Measurements from ENCODE around the gene RBM4B. TPM values are rescaled to one million over a fixed set of nuclear protein-coding genes. Genes with fewer than 3 reads are reported as not detected.

Gene RBM4B
- total RNA-seq, 1 experiment from 2014 or later, result 14.1 TPM

DNA sequence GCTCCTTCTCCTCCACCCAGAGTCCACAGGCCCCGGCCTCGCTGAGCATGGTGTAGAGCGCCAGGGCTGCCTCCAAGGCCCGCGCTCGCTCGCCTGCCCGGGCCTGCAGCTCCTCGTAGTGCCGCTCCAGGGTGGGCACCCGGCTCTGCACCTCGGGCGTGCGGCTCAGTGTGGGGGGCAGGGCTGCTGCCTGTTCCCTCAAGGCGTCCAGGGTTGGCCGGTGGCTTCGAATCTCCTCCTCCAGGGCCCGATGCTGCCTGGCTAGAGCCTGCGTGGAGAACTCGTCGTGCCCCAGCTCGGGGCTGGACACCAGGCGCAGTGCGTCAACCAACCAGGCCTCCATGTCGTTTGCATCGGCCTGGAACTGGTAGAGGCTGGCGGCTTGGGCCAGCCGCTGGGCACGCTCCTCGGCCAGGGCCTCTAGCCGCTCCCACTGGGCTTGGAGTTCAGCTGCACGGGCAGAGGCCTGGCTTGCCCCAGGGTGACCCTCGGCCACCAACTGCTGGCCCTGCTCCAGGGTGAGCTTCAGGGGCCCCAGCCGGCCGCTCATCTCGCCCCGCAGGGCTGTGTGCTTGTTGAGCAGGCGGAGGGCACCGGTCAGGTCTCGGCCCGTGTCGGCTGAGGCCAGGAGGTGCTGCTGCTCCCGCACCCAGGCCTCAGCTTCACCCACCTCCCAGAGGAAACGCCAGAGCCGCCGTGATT is 27.1 kb upstream of the RBM4B start:
- no peak for TF ChIP-seq NFE2L1 (CRISPR knock-in tag; IDR thresholded peaks at IDR 0.05)
- TF ChIP-seq, protein P1, sequence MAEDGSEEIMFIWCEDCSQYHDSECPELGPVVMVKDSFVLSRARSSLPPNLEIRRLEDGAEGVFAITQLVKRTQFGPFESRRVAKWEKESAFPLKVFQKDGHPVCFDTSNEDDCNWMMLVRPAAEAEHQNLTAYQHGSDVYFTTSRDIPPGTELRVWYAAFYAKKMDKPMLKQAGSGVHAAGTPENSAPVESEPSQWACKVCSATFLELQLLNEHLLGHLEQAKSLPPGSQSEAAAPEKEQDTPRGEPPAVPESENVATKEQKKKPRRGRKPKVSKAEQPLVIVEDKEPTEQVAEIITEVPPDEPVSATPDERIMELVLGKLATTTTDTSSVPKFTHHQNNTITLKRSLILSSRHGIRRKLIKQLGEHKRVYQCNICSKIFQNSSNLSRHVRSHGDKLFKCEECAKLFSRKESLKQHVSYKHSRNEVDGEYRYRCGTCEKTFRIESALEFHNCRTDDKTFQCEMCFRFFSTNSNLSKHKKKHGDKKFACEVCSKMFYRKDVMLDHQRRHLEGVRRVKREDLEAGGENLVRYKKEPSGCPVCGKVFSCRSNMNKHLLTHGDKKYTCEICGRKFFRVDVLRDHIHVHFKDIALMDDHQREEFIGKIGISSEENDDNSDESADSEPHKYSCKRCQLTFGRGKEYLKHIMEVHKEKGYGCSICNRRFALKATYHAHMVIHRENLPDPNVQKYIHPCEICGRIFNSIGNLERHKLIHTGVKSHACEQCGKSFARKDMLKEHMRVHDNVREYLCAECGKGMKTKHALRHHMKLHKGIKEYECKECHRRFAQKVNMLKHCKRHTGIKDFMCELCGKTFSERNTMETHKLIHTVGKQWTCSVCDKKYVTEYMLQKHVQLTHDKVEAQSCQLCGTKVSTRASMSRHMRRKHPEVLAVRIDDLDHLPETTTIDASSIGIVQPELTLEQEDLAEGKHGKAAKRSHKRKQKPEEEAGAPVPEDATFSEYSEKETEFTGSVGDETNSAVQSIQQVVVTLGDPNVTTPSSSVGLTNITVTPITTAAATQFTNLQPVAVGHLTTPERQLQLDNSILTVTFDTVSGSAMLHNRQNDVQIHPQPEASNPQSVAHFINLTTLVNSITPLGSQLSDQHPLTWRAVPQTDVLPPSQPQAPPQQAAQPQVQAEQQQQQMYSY (CRISPR knock-in tag; IDR thresholded peaks at IDR 0.05), result no peak
- TF ChIP-seq, protein P2, sequence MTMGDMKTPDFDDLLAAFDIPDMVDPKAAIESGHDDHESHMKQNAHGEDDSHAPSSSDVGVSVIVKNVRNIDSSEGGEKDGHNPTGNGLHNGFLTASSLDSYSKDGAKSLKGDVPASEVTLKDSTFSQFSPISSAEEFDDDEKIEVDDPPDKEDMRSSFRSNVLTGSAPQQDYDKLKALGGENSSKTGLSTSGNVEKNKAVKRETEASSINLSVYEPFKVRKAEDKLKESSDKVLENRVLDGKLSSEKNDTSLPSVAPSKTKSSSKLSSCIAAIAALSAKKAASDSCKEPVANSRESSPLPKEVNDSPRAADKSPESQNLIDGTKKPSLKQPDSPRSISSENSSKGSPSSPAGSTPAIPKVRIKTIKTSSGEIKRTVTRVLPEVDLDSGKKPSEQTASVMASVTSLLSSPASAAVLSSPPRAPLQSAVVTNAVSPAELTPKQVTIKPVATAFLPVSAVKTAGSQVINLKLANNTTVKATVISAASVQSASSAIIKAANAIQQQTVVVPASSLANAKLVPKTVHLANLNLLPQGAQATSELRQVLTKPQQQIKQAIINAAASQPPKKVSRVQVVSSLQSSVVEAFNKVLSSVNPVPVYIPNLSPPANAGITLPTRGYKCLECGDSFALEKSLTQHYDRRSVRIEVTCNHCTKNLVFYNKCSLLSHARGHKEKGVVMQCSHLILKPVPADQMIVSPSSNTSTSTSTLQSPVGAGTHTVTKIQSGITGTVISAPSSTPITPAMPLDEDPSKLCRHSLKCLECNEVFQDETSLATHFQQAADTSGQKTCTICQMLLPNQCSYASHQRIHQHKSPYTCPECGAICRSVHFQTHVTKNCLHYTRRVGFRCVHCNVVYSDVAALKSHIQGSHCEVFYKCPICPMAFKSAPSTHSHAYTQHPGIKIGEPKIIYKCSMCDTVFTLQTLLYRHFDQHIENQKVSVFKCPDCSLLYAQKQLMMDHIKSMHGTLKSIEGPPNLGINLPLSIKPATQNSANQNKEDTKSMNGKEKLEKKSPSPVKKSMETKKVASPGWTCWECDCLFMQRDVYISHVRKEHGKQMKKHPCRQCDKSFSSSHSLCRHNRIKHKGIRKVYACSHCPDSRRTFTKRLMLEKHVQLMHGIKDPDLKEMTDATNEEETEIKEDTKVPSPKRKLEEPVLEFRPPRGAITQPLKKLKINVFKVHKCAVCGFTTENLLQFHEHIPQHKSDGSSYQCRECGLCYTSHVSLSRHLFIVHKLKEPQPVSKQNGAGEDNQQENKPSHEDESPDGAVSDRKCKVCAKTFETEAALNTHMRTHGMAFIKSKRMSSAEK (CRISPR knock-in tag; IDR thresholded peaks at IDR 0.05; ENCODE audit: borderline replicate concordance), result no peak
- Mint-ChIP-seq H3K27ac (no peak overlapping the region), H3K36me3 (peaks cover 37% of the 10 kb centered on the region), H3K4me3 (no peak overlapping the region), H3K9me3 (no peaks in the 10 kb centered on the region), H3K4me1 (no peaks in the 10 kb centered on the region), H3K27me3 (ENCODE audit: low read depth) (no peaks in the 10 kb centered on the region)
- ChIA-PET CTCF (interaction anchor here (0.8 kb wide), 1 partner anchor 129 kb away, joined by 3 read pairs; no protein-coding TSS in a partner anchor), POLR2A (no interaction called here)
- ATAC-seq, result no peak
- DNase-seq (ENCODE audit: low spot score), result no peak

DNA sequence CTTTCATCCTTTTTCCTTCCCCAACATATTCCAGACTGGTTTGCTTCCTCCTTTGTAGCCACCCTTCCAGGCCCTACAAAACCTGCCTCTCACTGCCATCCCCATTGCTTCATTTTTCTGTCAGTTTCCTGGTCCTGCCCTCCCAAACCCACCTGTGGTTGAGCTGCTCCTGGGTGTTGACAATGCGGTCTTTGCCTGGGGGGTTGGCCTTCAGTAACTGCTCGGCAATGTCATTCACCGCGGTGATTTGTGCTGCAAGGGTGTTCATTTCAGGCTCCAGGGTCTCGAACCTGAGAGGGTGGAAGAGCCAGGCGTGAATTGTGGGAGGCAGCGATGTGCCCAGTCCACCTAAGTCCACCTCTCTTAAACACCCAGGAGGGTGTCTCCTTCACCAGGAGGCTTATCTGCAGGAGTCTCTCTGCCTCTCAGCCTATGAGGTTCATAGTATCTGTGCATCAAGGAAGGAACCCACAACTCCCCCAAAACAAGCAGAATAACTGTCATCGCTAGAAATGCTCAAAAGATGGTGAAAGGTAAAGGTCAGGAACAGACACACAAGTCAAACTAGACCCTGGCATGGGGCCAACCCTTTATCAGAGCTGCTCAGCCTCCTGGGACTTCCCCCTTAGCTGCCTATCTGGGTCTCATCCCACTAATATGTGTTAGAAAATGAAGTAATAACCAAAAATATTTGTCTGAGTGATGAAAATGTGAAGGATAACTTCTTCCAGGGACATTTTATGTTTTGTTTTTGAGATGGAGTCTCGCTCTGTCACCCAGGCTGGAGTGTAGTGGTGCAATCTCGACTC is 23.9 kb upstream of the RBM4B start:
- H3K4me3 Mint-ChIP-seq, result no peak overlapping the region
- ATAC-seq (no peak), DNase-seq (ENCODE audit: low spot score) (no peak)
- H3K27ac Mint-ChIP-seq, result no peak overlapping the region
- no peaks in the 10 kb centered on the region for H3K27me3 Mint-ChIP-seq (ENCODE audit: low read depth)
- POLR2A ChIA-PET, result interaction anchor here (0.6 kb wide), 1 partner anchor 1235 kb away, joined by 3 read pairs; no protein-coding TSS in a partner anchor
- no peaks in the 10 kb centered on the region for H3K4me1 Mint-ChIP-seq
- peaks cover 28% of the 10 kb centered on the region for H3K36me3 Mint-ChIP-seq
- CTCF ChIA-PET, result no interaction called here
- H3K9me3 Mint-ChIP-seq, result no peaks in the 10 kb centered on the region
- TF ChIP-seq GTF2I (CRISPR knock-in tag; conservative IDR thresholded peaks at IDR 0.05), result no peak
- no peak for TF ChIP-seq TEAD4 (CRISPR knock-in tag; IDR thresholded peaks at IDR 0.05)
- TF ChIP-seq TP53 (CRISPR knock-in tag; IDR thresholded peaks at IDR 0.05), result no peak
- no peak for TF ChIP-seq ZNF396 (CRISPR knock-in tag; IDR thresholded peaks at IDR 0.05; ENCODE audit: borderline replicate concordance)
- TF ChIP-seq PRRX2 (CRISPR knock-in tag; IDR thresholded peaks at IDR 0.05), result no peak
- TF ChIP-seq OVOL2 (CRISPR knock-in tag; IDR thresholded peaks at IDR 0.05; ENCODE audit: borderline replicate concordance), result no peak
- no peak for TF ChIP-seq ZNF121 (CRISPR knock-in tag; IDR thresholded peaks at IDR 0.05)
- TF ChIP-seq NFATC4 (CRISPR knock-in tag; IDR thresholded peaks at IDR 0.05), result no peak
- TF ChIP-seq, protein P3, sequence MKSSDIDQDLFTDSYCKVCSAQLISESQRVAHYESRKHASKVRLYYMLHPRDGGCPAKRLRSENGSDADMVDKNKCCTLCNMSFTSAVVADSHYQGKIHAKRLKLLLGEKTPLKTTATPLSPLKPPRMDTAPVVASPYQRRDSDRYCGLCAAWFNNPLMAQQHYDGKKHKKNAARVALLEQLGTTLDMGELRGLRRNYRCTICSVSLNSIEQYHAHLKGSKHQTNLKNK (CRISPR knock-in tag; IDR thresholded peaks at IDR 0.05), result no peak
- TF ChIP-seq ZNF232 (CRISPR knock-in tag; IDR thresholded peaks at IDR 0.05), result no peak
- TF ChIP-seq FOXP1 (CRISPR knock-in tag; IDR thresholded peaks at IDR 0.05; ENCODE audit: borderline replicate concordance), result no peak
- TF ChIP-seq, protein P4, sequence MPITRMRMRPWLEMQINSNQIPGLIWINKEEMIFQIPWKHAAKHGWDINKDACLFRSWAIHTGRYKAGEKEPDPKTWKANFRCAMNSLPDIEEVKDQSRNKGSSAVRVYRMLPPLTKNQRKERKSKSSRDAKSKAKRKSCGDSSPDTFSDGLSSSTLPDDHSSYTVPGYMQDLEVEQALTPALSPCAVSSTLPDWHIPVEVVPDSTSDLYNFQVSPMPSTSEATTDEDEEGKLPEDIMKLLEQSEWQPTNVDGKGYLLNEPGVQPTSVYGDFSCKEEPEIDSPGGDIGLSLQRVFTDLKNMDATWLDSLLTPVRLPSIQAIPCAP (CRISPR knock-in tag; IDR thresholded peaks at IDR 0.05), result no peak
- TF ChIP-seq, protein P5, sequence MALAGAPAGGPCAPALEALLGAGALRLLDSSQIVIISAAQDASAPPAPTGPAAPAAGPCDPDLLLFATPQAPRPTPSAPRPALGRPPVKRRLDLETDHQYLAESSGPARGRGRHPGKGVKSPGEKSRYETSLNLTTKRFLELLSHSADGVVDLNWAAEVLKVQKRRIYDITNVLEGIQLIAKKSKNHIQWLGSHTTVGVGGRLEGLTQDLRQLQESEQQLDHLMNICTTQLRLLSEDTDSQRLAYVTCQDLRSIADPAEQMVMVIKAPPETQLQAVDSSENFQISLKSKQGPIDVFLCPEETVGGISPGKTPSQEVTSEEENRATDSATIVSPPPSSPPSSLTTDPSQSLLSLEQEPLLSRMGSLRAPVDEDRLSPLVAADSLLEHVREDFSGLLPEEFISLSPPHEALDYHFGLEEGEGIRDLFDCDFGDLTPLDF (CRISPR knock-in tag; IDR thresholded peaks at IDR 0.05), result no peak
- TF ChIP-seq SMAD4 (CRISPR knock-in tag; IDR thresholded peaks at IDR 0.05), result no peak
- TF ChIP-seq, protein P2 (CRISPR knock-in tag; IDR thresholded peaks at IDR 0.05; ENCODE audit: borderline replicate concordance), result no peak
- no peak for TF ChIP-seq TCF7 (CRISPR knock-in tag; IDR thresholded peaks at IDR 0.05; ENCODE audit: low read depth)

Measured in WTC11 (cell line).